NCI-H2196 (cell line): Measurements from ENCODE around the gene ZNF367.

Experiments
- DNase-seq: peaks from one replicate; lab custom pipeline; 2025; ENCODE audit not compliant: unreplicated experiment; lab: John Stamatoyannopoulos, UW

ZNF367 gene

DNA sequence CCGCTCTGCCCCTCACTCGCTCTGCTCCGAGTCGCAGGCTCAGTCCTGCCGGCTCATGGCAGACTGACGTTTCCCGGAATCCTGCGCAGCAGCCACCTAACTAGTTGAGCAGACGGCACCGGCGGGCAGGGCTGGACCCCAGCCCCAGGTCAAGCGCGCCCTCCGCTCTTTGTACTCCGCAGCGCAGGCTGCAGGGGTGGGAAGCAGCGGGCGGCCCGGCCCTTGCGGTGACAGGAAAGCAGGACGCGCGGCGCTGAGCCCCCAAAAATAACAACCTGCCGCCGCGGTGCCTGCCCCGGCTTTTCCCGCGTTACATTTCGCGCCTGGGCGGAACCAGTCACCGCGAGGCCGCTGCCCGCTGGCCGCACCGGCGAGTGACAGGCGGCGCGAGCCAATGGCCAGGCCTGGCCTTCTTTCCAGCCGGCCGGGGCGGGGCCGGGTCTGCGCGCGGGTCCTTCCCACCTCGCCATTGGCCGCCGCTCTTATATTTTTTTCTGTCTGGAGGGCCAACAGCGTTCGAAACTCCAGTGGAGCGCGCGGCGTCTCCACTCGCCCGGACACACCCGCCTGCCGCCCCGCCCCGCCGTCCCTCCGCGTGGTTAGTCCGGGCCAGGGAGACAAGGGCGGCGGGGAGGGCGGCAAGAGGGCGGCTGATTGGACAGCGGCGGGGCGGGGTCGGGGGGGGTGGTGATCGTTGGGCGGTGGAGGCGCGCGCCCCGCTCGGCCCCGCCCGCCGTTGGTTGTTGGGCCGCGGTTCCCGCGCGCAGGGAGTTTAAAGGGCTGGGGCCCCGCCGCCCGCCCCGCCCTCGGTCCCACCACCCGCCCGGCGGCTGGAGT lies at the start of gene ZNF367:
Gene ZNF367, minus strand, starts transcription at position 288 of the 837 bp plus-strand sequence. CDS start 338 bp downstream, outside the sequence.
- DNase-seq: peak; percentile 98

- DNase-seq: no peak
These were observed 49.6 kb upstream of the ZNF367 start for GRCh38 chr9:96467784-96468183.

DNA sequence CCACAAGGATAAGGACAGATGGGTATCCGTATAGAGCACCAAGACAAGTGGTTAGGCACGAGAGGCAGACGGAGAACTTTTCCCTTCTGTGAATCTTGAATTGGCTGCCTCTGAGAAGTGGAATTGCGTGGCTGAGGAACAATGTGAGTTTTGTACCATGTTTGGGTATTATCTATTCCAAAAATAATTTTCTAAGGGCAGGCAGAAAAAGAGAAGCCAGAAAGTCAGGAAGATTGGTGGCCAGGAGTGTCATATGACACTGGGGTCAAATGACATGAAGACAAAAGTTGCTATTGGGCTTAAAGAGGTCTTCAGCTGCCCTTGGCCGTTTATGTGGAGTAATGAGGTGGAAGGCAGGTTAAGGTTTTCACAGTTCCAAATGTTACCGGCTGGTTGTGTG lies 46.3 kb upstream of the ZNF367 start:
- DNase-seq: no peak

GRCh38 chr9:96462541-96462940 lies 44.4 kb upstream of the ZNF367 start:
- DNase-seq: no peak

GRCh38 chr9:96461336-96461735 lies 43.2 kb upstream of the ZNF367 start:
- no peak for DNase-seq

GRCh38 chr9:96460882-96461281 lies 42.7 kb upstream of the ZNF367 start:
- no peak for DNase-seq

DNA sequence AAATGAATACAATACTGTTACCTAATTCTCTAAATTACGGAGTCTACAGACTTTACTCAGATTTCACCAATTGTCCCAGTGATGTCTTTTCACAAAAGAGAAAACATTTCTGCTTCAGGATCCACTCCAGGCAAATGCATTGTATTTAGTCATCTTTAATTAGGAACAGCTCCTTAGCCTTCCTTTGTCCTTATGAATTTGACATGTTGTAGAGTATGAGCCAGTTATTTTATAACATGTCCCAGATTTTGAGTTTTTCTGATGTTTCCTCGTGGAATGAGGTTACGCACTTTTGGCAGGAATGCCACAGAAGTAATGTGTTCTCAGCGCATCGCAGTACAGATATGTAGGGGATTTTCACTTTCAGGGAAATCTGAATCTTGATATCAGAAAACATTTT lies 42.3 kb upstream of the ZNF367 start:
- DNase-seq: no peak

DNA sequence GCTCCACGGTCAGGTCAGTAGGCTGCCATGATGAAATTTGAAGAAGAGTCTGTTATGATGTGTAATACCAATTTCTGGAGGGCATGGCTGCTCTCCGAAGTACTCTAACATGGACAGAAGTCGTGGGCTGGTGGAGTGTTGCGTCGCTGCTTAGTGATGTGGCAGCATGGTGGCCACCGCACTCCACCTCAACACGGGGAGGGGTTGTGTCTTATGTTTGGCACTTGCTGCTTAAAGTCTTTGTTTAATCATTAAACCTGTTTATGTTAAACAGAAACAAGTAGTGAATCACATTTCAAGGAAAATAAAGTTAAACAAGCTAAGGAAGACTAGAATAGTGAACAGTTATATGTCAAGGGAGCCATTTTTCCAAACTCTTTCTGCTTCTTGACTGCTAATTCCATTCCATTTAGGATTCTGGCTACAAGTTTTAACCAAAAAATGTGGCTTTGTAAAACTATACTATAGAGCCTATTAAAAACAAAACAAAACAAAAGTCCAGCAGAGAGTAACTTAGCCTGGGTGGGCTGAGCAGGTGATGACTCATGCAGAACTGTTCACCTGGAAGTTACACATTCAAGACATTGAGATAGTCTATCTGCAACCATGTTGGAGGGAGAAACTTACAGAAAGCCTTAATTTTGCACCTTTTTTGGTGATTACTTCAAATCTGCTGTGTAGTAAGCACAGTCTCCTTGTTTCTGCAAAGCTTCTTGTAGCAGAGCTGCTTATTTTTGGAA lies 41.3 kb upstream of the ZNF367 start:
- no peak for DNase-seq

GRCh38 chr9:96458226-96458625 lies 40.1 kb upstream of the ZNF367 start:
- DNase-seq: no peak

- DNase-seq: no peak
These were observed 39.1 kb upstream of the ZNF367 start for GRCh38 chr9:96457266-96457665.

DNA sequence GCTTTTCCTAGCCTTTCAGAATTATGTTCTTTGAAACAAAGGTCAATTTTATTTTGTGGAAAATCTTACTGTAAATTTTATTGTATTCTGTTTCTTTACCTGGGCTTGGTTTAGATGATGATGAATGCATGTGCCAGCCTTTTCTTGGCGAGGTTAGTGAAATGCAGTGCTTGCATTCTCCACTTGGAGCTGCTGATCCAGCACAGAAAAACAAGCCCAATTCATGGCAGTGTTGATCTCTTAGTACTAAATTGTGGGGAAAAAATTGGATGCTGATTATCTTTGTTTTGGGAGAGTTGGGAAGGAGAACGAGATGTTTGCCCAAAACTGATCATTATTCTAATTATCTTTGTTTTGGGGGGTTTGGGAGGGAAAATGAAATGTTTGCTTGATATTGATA lies 35.5 kb upstream of the ZNF367 start:
- peak; percentile 47 for DNase-seq

GRCh38 chr9:96450613-96451528 lies 32.7 kb upstream of the ZNF367 start:
- DNase-seq: peak; percentile 17

DNA sequence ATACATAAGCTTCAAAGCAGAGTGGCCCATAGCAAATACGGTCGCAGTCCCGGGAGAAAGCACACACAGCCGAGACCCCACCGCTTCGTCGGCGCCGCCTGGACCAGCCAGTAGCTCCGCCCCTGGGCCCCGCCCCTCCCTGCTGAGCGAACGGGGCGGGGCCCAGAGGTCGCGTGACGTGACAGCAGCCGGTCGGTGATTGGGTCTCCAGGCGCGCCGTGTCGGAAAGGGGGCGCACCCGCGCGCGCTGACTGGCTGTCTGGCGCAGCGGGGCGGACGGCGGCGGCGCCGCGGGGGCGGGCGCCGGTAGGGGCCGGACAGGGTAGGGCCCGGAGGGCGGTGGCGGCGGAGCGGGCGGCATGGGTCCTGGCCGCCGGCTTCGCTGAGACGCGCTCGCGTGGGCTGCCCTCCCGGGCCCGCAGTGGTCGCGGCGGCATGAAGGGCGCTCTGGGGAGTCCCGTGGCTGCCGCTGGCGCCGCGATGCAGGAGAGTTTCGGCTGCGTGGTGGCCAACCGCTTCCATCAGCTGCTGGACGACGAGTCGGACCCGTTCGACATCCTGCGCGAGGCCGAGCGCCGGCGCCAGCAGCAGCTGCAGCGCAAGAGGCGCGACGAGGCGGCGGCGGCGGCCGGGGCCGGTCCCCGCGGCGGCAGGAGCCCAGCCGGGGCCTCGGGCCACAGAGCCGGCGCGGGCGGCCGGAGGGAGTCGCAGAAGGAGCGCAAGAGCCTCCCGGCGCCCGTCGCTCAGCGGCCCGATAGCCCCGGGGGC lies 31.9 kb upstream of the ZNF367 start, which contains the start of gene HABP4:
Gene HABP4, plus strand, starts transcription at position 325 of the 768 bp plus-strand sequence. Its CDS starts 111 bp downstream, at position 436.
- DNase-seq: peak; percentile 95

GRCh38 chr9:96449523-96449844 lies 31.3 kb upstream of the ZNF367 start:
- DNase-seq: no peak

- DNase-seq: no peak
These were observed 30.5 kb upstream of the ZNF367 start for GRCh38 chr9:96448546-96449170.

DNA sequence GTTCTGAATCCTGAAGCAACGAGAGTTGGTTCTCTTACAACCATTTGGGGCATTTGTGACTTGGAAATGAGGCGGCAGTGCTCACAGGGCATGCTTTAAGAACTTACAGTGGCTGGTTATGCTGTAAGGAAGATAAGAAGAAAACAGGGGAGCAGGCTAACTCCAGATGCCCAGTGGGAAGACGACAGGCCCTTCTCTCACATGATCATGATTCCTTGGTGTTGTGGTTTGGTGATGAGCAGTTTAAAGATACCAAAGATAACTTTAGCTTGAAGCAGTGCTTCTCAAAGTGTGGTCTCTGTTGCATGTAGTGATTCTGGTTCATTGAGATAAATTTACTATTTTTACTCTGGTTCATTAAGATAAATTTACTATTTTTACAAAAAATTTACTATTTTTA lies 29.2 kb upstream of the ZNF367 start:
- DNase-seq: no peak

DNA sequence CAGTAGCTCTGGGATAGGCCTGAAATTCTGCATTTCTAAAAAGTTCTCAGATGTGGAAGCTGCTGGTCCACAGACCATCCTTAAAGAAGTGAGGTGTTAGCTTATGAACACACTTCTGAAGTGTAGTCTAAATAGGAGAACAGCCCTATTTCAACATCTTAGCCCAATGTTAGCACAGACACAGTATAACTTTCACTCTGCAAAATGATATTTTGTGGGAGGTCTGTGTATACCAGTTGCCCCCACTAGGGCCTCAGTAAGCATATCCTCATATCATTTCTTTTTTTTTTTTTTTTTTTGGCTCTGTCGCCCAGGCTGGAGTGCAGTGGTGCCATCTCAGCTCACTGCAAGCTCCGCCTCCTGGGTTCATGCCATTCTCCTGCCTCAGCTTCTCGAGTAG lies 24.3 kb upstream of the ZNF367 start:
- no peak for DNase-seq

DNA sequence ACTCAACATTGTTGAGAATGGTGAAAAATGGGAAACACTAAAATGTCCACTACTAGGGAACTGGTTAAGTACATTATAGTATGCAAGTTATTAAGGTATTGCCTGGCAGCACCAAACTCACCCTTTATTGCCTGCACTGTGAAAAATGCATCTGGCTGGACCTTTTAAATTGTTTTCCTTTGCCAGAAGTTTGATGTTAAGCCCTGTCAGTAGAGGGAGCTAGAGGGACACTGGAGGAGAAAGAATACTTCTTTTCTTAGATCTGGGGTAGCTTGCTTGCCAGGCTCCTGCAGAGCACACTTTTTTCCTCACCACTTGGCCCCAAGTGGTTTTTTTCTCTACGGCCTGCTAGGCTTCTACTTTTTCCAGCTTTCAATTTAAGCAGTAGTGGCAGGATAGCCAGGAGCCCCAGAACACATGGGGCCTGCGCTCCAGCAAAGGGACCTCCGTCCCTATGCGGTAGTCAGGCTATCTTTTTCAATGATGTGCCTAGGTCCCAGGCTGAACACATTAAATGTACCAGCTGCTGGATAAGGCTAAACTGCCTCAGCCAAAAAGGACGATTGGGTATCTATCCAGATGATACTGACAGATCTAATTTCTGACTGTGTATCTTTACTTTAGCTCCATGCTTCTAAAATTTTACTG lies 23.8 kb upstream of the ZNF367 start:
- DNase-seq: peak; percentile 10

- no peak for DNase-seq
These were observed 22.6 kb upstream of the ZNF367 start for GRCh38 chr9:96440671-96441199.
